Liver (tissue), 9 donors: ENCODE measurements around the gene NDC1. TPM values are rescaled to one million over a fixed set of nuclear protein-coding genes. Genes with fewer than 3 reads are reported as not detected.

Experiments used
- DNase-seq: peaks from one replicate; pipeline ENCODE4 v3.0.0-alpha.2; 2017; ENCODE audit warnings: low spot score
- H3K27ac ChIP-seq, 2 donors: one replicate each; pipeline ENCODE4 v1.7.0; 2013; ENCODE audit warnings: inconsistent platforms in 2 of 2, low read length in 2 of 2, control low read depth in 1 of 2, low read depth in 1 of 2, mild to moderate bottlenecking in 1 of 2
- H3K27me3 ChIP-seq, 4 donors: one replicate each; pipeline versions ENCODE4 v1.6.1 to v1.7.0; 2013; ENCODE audit warnings: low read length in 3 of 4, inconsistent platforms in 1 of 4, mild to moderate bottlenecking in 1 of 4, moderate library complexity in 1 of 4; ENCODE audit not compliant: control insufficient read depth in 4 of 4, insufficient read depth in 4 of 4
- H3K36me3 ChIP-seq, 4 donors: one replicate each; pipeline versions ENCODE4 v1.6.1 to v1.7.0; 2013; ENCODE audit warnings: low read length in 3 of 4, mild to moderate bottlenecking in 3 of 4, low read depth in 1 of 4, moderate library complexity in 1 of 4; ENCODE audit not compliant: control insufficient read depth in 4 of 4, insufficient read depth in 3 of 4
- H3K4me1 ChIP-seq, 4 donors: one replicate each; pipeline versions ENCODE4 v1.6.1 to v1.7.0; 2013; ENCODE audit warnings: low read length in 3 of 4, mild to moderate bottlenecking in 3 of 4, moderate library complexity in 1 of 4; ENCODE audit not compliant: control insufficient read depth in 4 of 4, insufficient read depth in 4 of 4
- H3K4me3 ChIP-seq, 3 donors: one replicate each; pipeline versions ENCODE4 v1.6.1 to v1.7.0; 2013; ENCODE audit warnings: low read length in 3 of 3, control low read depth in 1 of 3, low read depth in 1 of 3, mild to moderate bottlenecking in 1 of 3
- H3K9ac ChIP-seq, 2 donors: one replicate each; pipeline ENCODE4 v1.7.0; 2013; ENCODE audit warnings: low read length in 2 of 2, mild to moderate bottlenecking in 2 of 2, moderate library complexity in 2 of 2, control low read depth in 1 of 2, low read depth in 1 of 2
- H3K9me3 ChIP-seq, 4 donors: one replicate each; pipeline versions ENCODE4 v1.6.1 to v1.7.0; 2013; ENCODE audit warnings: low read length in 3 of 4; ENCODE audit not compliant: control insufficient read depth in 4 of 4
- ATF3 ChIP-seq: IDR thresholded peaks from 2 replicates; pipeline ENCODE4 v1.6.1; 2016; ENCODE audit warnings: antibody characterized with exemption
- CTCF ChIP-seq: fragments of 150-350 bp; IDR thresholded peaks from 2 replicates; pipeline ENCODE4 v1.5.1; 2017; ENCODE audit warnings: improper control_type of control experiment, low read depth, low read length; ENCODE audit not compliant: missing input control
- EGR1 ChIP-seq, 2 donors: IDR thresholded peaks; 2 replicates each; pipeline ENCODE4 v1.6.1; 2016 to 2018; ENCODE audit warnings: antibody characterized with exemption in 2 of 2, low read depth in 2 of 2
- FOXA1 ChIP-seq: IDR thresholded peaks from 2 replicates; pipeline ENCODE4 v1.6.1; 2016; ENCODE audit warnings: antibody characterized with exemption
- FOXA2 ChIP-seq: IDR thresholded peaks from 2 replicates; pipeline ENCODE4 v1.6.1; 2016; ENCODE audit warnings: antibody characterized with exemption
- HNF4A ChIP-seq, 2 donors: conservative IDR thresholded peaks; 2 replicates each; pipeline ENCODE4 v1.6.1; 2016; ENCODE audit warnings: antibody characterized with exemption in 2 of 2, mild to moderate bottlenecking in 2 of 2
- HNF4G ChIP-seq: IDR thresholded peaks from 2 replicates; pipeline ENCODE4 v1.6.1; 2016; ENCODE audit warnings: antibody characterized with exemption
- JUND ChIP-seq, 2 donors: IDR thresholded peaks; 2 replicates each; pipeline ENCODE4 v1.6.1; 2016; ENCODE audit warnings: antibody characterized with exemption in 2 of 2
- NR2F2 ChIP-seq: IDR thresholded peaks from 2 replicates; pipeline ENCODE4 v1.6.1; 2016; ENCODE audit warnings: antibody characterized with exemption
- REST ChIP-seq: IDR thresholded peaks from 2 replicates; pipeline ENCODE4 v1.6.1; 2016; ENCODE audit warnings: antibody characterized with exemption, mild to moderate bottlenecking
- RXRA ChIP-seq, 2 donors: IDR thresholded peaks; 2 replicates each; pipeline ENCODE4 v1.6.1; 2017 to 2018; ENCODE audit warnings: antibody characterized with exemption in 2 of 2, mild to moderate bottlenecking in 1 of 2
- SP1 ChIP-seq: IDR thresholded peaks from 2 replicates; pipeline ENCODE4 v1.6.1; 2018; ENCODE audit warnings: antibody characterized with exemption, mild to moderate bottlenecking
- TAF1 ChIP-seq: conservative IDR thresholded peaks from 2 replicates; pipeline ENCODE4 v1.6.1; 2016; ENCODE audit warnings: antibody characterized with exemption, mild to moderate bottlenecking
- YY1 ChIP-seq: IDR thresholded peaks from 2 replicates; pipeline ENCODE4 v1.6.1; 2016; ENCODE audit warnings: antibody characterized with exemption, mild to moderate bottlenecking
- ZBTB33 ChIP-seq: IDR thresholded peaks from 2 replicates; pipeline ENCODE4 v1.6.1; 2016; ENCODE audit warnings: antibody characterized with exemption
- WGBS: extraction: QIAGEN DNeasy Blood & Tissue Kit; methylation state at CpG from one replicate; pipeline ENCODE4 v1.1.7; 2013; 5-methylcytosine and 5-hydroxymethylcytosine counted together
- polyA plus RNA-seq, 2 donors: library from polyadenylated mRNA; stranded (reverse) in 1 of 2; unstranded in 1 of 2; fragments of 200-250 nt in 1 of 2; fragments of >200 nt in 1 of 2; fragmentation: Nextera tagmentation in 1 of 2; extraction: Ambion mirVana in 1 of 2; gene quantifications; one replicate each; pipeline versions ENCODE4 v1.2.1 to v1.2.3, GENCODE V29; 2013 to 2015
- total RNA-seq, 2 donors: library from RNA; depleted of rRNA; stranded (reverse); fragments of >200 nt; gene quantifications; one replicate each; pipeline ENCODE4 v1.2.3, GENCODE V29; 2014
- donor health status: healthy.
- donor health status: healthy.
- donor health status: healthy.
- donor health status: healthy.
- donor health status: healthy.

The NDC1 gene
- total and polyA plus RNA-seq, 4 donors = 2.2 to 17.9 (median 5.8) TPM

- H3K9ac ChIP-seq = no peak overlapping the region
- H3K9me3 ChIP-seq = peaks cover 0 to 4% (median 1%) of the 10 kb centered on the region in 4 donors
- TF ChIP-seq FOXA1 (no peak), REST (no peak), FOXA2 (no peak), EGR1 (IDR thresholded peaks at IDR 0.05; ENCODE audit: low read depth in 2 of 2) (no peak), RXRA (IDR thresholded peaks at IDR 0.05) (no peak)
- H3K4me3 ChIP-seq = no peak overlapping the region
- no peaks in the 10 kb centered on the region for H3K4me1 ChIP-seq
- peaks cover 0 to 3% (median 0%) of the 10 kb centered on the region in 4 donors for H3K27me3 ChIP-seq
- DNase-seq = no peak
- H3K36me3 ChIP-seq = no peaks in the 10 kb centered on the region
- WGBS = 84% methylated on average over 8 of the region's 8 CpGs
- no peak overlapping the region for H3K27ac ChIP-seq
Measured at GRCh38 chr1:53731779-53732305, 106.3 kb downstream of the NDC1 start.

GRCh38 chr1:53731043-53731600 is 107.0 kb downstream of the NDC1 start:
- H3K9me3 ChIP-seq = peaks cover 0 to 4% (median 1%) of the 10 kb centered on the region in 4 donors
- H3K9ac ChIP-seq = no peak overlapping the region
- no peaks in the 10 kb centered on the region for H3K4me1 ChIP-seq
- H3K36me3 ChIP-seq = no peaks in the 10 kb centered on the region
- no peak overlapping the region for H3K4me3 ChIP-seq
- H3K27ac ChIP-seq = no peak overlapping the region
- no peak for TF ChIP-seq HNF4G
- TF ChIP-seq TAF1 = no peak
- TF ChIP-seq HNF4A (conservative IDR thresholded peaks at IDR 0.05) = no peak
- TF ChIP-seq SP1 = no peak
- TF ChIP-seq FOXA1 = no peak
- TF ChIP-seq YY1 = no peak
- TF ChIP-seq CTCF = no peak
- no peak for DNase-seq
- 92% methylated on average over 10 of the region's 10 CpGs for WGBS
- peaks cover 0 to 3% (median 0%) of the 10 kb centered on the region in 4 donors for H3K27me3 ChIP-seq

- Histone ChIP-seq H3K9ac (no peak overlapping the region), H3K27me3 (peaks cover 0 to 3% (median 0%) of the 10 kb centered on the region in 4 donors), H3K36me3 (no peaks in the 10 kb centered on the region), H3K9me3 (peaks cover 0 to 4% (median 0%) of the 10 kb centered on the region in 4 donors), H3K27ac (no peak overlapping the region), H3K4me3 (no peak overlapping the region), H3K4me1 (no peaks in the 10 kb centered on the region)
- no peak for DNase-seq
- WGBS = 85% methylated on average over 12 of the region's 12 CpGs
- TF ChIP-seq RXRA (IDR thresholded peaks at IDR 0.05) = no peak
- TF ChIP-seq NR2F2 = no peak
- TF ChIP-seq ATF3 = no peak
- no peak for TF ChIP-seq TAF1
- TF ChIP-seq HNF4G = no peak
- no peak for TF ChIP-seq ZBTB33
- no peak for TF ChIP-seq JUND (IDR thresholded peaks at IDR 0.05)
Measured at GRCh38 chr1:53730224-53730865, 107.8 kb downstream of the NDC1 start.
